Ovary (tissue), 9 donors: ENCODE measurements around the gene C2orf68. TPM values are rescaled to one million over a fixed set of nuclear protein-coding genes. Genes with fewer than 3 reads are reported as not detected.
"Not testable (repeated sequence)": the region's sequence is repeated elsewhere in the genome, so short reads cannot be mapped to it uniquely, and the experiment has no call there.

Source experiments
- DNase-seq, 5 donors: peaks; one replicate each; pipeline ENCODE4 v3.0.0-alpha.2; 2019 to 2020
- H3K27ac ChIP-seq, 2 donors: fragments of 200-600 bp; one replicate each; pipeline versions ENCODE4 v1.5.1 to v1.8.0; 2019 to 2022
- H3K27me3 ChIP-seq: fragments of 200-600 bp; one replicate; pipeline ENCODE4 v1.8.0; 2022
- H3K36me3 ChIP-seq: fragments of 200-600 bp; sonication (generic); one replicate; pipeline ENCODE4 v1.5.1; 2019
- H3K4me1 ChIP-seq: one replicate; pipeline ENCODE4 v1.8.1; 2013; ENCODE audit warnings: mild to moderate bottlenecking, moderate library complexity; ENCODE audit not compliant: insufficient read depth
- H3K4me3 ChIP-seq: fragments of 200-600 bp; sonication (generic); one replicate; pipeline ENCODE4 v1.5.1; 2017
- H3K9me3 ChIP-seq, 2 donors: fragments of 200-600 bp in 1 of 2; sonication (generic) in 1 of 2; one replicate each; pipeline versions ENCODE4 v1.5.1 to v1.8.1; 2013 to 2019; ENCODE audit warnings: mild to moderate bottlenecking in 1 of 2, moderate library complexity in 1 of 2
- CTCF ChIP-seq, 3 donors: fragments of 450-650 bp in 2 of 3; fragments of 200-600 bp in 1 of 3; IDR thresholded peaks; one replicate each; pipeline versions ENCODE4 v1.5.1 to v1.8.0; 2016 to 2022; ENCODE audit warnings: antibody characterized with exemption in 3 of 3, mild to moderate bottlenecking in 1 of 3
- EP300 ChIP-seq: sonication (generic); formaldehyde crosslinking; IDR thresholded peaks from one replicate; pipeline ENCODE4 v1.6.1; 2017; ENCODE audit warnings: antibody characterized with exemption
- POLR2A ChIP-seq: fragments of 450-650 bp; IDR thresholded peaks from one replicate; pipeline ENCODE4 v1.6.1; 2017; ENCODE audit warnings: antibody characterized with exemption, mild to moderate bottlenecking, moderate library complexity
- WGBS, 3 donors: extraction: QIAGEN DNeasy Blood & Tissue Kit in 1 of 3; methylation state at CpG; one replicate each; pipeline versions ENCODE4 v1.1.5 to v1.1.7; 2013 to 2017; 5-methylcytosine and 5-hydroxymethylcytosine counted together
- intact Hi-C, 4 donors: fragments of 100-400 bp; cut with DNase I; formaldehyde crosslinking; loops; one replicate each; pipeline versions ENCODE4 v1.11.0 to v1.15.1; 2022 to 2023
- polyA plus RNA-seq, 2 donors: library from polyadenylated mRNA; stranded (reverse); fragments of 200-250 nt in 1 of 2; fragments of 350-450 nt in 1 of 2; fragmentation: Illumina TruSeq in 1 of 2; extraction: RNeasy Lipid Tissue Mini Kit (QIAGEN cat#74804) in 1 of 2; gene quantifications; one replicate each; pipeline ENCODE4 v1.2.3, GENCODE V29; 2013 to 2014
- total RNA-seq, 7 donors: library from RNA; depleted of rRNA in 2 of 7; stranded (reverse); fragments of >200 nt in 2 of 7; fragmentation: NEBNext Ultra II Directional in 3 of 7; extraction: Animal tissue kit (Norgen Biotek cat#: 25700) in 3 of 7; gene quantifications; one replicate each; pipeline versions ENCODE4 v1.1.0 to v1.2.4, GENCODE V29; 2016 to 2023
- donor health status: DM: no; HTN: no; CAD: no; lungs with moderate emphysema.
- donor health status: DM: no; HTN: no; CAD: no.
- donor health status: Bipolar disorder and iron deficiency.
- donor health status: DM: yes; HTN: yes; CAD: no.
- donor health status: DM: no; HTN: no; CAD: no.
- donor health status: DM: yes; HTN: yes; CAD: no.

The C2orf68 gene
- total and polyA plus RNA-seq, 9 donors, result 14.6 to 45.4 (median 31.5) TPM

- Histone ChIP-seq H3K4me1 (peaks cover 10% of the 10 kb centered on the region), H3K27me3 (no peaks in the 10 kb centered on the region), H3K4me3 (no peak overlapping the region), H3K9me3 (no peaks in the 10 kb centered on the region), H3K27ac (no peak overlapping the region), H3K36me3 (no peaks in the 10 kb centered on the region)
- WGBS, 3 donors, result 52 to 71% (median 55%) methylated on average over 7 of the region's 7 CpGs
- intact Hi-C loops, result no loop called here
- TF ChIP-seq POLR2A (no peak), EP300 (no peak), CTCF (IDR thresholded peaks at IDR 0.05) (no peak)
- DNase-seq, result no peak
Measured at GRCh38 chr2:85606116-85606455, 5.8 kb downstream of the C2orf68 start.

DNA sequence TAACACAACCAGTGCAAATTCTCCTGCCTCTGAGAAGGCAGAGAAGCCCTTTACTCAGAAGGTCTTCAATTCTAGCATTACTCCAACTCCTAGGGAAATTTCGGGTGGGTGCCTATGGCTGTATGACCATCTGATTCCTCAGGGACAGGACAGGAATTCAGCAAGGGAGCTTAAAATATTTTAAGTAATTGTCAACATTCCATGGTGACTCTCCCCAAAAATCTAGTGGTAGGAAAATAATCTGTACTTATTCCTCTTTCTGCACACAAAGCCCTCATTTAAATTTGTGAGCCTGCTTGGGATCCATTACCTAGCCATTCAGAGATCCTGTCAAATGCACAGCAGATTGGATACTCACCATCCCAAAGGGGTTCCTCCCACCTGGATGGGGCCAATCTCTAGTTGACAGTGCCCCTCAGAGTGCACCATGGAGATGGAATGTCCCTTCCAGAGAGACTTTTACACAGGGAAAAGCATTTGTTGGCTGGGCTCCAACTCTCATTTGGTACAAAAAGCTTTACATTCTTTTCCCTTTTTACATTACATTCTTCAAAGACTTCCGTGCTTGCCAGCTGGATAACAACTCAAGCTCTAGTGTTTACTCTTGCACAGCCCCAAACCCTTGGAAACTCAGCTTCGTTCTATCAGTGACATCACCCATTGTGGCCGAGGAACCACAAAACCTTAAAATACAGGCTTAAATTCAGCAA, 6.3 kb downstream of the C2orf68 start:
- 13 to 28% (median 14%) methylated on average over 4 of the region's 4 CpGs for WGBS, 3 donors
- Histone ChIP-seq H3K9me3 (no peaks in the 10 kb centered on the region), H3K4me1 (peaks cover 8% of the 10 kb centered on the region), H3K27ac (no peak overlapping the region), H3K36me3 (no peaks in the 10 kb centered on the region), H3K4me3 (no peak overlapping the region), H3K27me3 (no peaks in the 10 kb centered on the region)
- DNase-seq, result no peak
- intact Hi-C loops, result no loop called here
- no peak for TF ChIP-seq EP300
- TF ChIP-seq CTCF (IDR thresholded peaks at IDR 0.05), result no peak
- no peak for TF ChIP-seq POLR2A

DNA sequence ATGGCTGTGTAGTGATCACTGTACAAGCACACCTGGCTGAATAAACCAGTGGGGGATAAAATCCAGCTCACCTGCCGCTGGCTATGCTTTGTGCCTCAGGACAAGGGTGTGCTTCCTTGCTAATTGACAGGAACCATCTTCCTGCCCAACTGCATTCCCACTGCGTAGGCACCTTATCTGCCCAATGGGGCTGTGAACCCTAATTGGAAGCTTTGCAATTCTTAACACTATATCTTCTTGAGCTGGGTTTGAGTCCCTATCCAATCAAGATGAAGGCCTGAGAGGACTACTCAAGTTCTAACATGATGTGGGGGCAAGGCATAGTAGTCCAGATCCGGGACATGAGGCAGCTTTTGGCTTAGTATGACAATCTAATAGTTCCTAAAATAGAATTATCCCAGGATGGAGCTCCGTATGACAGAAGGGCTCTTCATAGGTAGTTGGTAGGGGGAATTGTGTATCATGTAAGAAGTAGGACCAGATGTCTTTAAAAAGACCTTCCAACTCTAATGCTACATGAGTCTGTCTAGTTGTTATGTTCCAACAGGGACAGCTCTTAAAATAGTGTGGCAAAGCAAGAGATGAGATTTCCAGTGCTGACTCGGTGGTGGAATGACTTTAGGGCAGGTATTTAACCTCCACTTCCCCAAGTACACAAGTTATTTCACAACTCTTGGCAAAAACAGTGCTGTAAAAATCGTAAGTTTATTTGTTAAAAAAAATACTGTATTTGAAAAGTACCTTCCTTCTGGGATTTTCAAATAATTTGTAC, 7.1 kb downstream of the C2orf68 start:
- 39 to 44% (median 43%) methylated on average over 6 of the region's 6 CpGs for WGBS, 3 donors
- DNase-seq, result no peak
- intact Hi-C loops, result no loop called here
- H3K4me1 ChIP-seq, result peaks cover 8% of the 10 kb centered on the region
- H3K9me3 ChIP-seq, result no peaks in the 10 kb centered on the region
- no peaks in the 10 kb centered on the region for H3K36me3 ChIP-seq
- H3K27ac ChIP-seq, result no peak overlapping the region
- no peak overlapping the region for H3K4me3 ChIP-seq
- H3K27me3 ChIP-seq, result no peaks in the 10 kb centered on the region
- TF ChIP-seq EP300 (no peak), CTCF (IDR thresholded peaks at IDR 0.05) (no peak), POLR2A (no peak)

- H3K36me3 ChIP-seq, H3K27me3 ChIP-seq, H3K9me3 ChIP-seq, DNase-seq, H3K4me1 ChIP-seq, intact Hi-C loops, H3K27ac ChIP-seq: not testable (repeated sequence)
- H3K4me3 ChIP-seq, result peak overlapping the region; percentile 79
- WGBS, 3 donors, result 65 to 76% (median 68%) methylated on average over 3 of the region's 3 CpGs
Measured at GRCh38 chr2:85604133-85604444, 7.8 kb downstream of the C2orf68 start.
